HepG2 (cell line): Measurements from ENCODE around the gene SNAP29. TPM values are rescaled to one million over a fixed set of nuclear protein-coding genes. Genes with fewer than 3 reads are reported as not detected.

Source experiments
- ATAC-seq: fragments of 200-7000 bp; cut with Tn5 transposase; 3 replicates; pipeline ENCODE4 v1.9.1; 2020; ENCODE audit warnings: mild to moderate bottlenecking, moderate library complexity
- BruUV-seq: library from RNA; stranded (reverse); fragments of 400-500 nt; replicated peaks from 2 replicates; lab custom pipeline; 2021; lab: Mats Ljungman, UMichigan
- CTCF ChIA-PET: fragments of 300-600 bp; formaldehyde crosslinking; extraction: SDS; loops from one replicate; lab custom pipeline; 2021; ENCODE audit warnings: low total read pairs, inconsistent platforms, low intra/inter-chr PET ratio; lab: Yijun Ruan, JAX
- POLR2A ChIA-PET: fragments of 350-600 bp; sonication (Branson Sonifier 250); formaldehyde crosslinking; loops from one replicate; lab custom pipeline; 2020; ENCODE audit warnings: antibody characterized with exemption, inconsistent platforms; lab: Yijun Ruan, JAX
- DNase-seq: peaks from one replicate; pipeline ENCODE4 v3.0.0-alpha.2; 2015; ENCODE audit warnings: low spot score
- FAIRE-seq: peaks from 3 replicates; lab custom pipeline; 2011; peaks lifted over from hg19 to GRCh38; lab: Jason Lieb, UNC
- H2AFZ ChIP-seq: one replicate; pipeline ENCODE4 v1.6.1; 2011; ENCODE audit warnings: low read length, inconsistent platforms
- H3K27ac ChIP-seq: fragments of 300-600 bp; 3 replicates; pipeline ENCODE4 v1.8.0; 2011; ENCODE audit warnings: mixed run types, mild to moderate bottlenecking, mixed read lengths, low read length, inconsistent platforms; ENCODE audit not compliant: insufficient read depth; ENCODE audit errors: extremely low read length
- H3K27me3 ChIP-seq, 2 experiments: fragments of 200-600 bp in 1 of 2; 2 replicates in 1 of 2; 3 replicates in 1 of 2; pipeline versions ENCODE4 v1.6.0 to v1.8.0; 2011; ENCODE audit warnings: low read length in 2 of 2, mild to moderate bottlenecking in 2 of 2, moderate library complexity in 2 of 2, inconsistent platforms in 1 of 2; ENCODE audit not compliant: insufficient read depth in 2 of 2, control insufficient read depth in 1 of 2
- H3K36me3 ChIP-seq, 2 experiments: fragments of 200-600 bp in 1 of 2; replicated peaks in 1 of 2; 2 replicates in 1 of 2; 3 replicates in 1 of 2; pipeline versions ENCODE4 v1.5.1 to v1.8.0; 2011; ENCODE audit warnings: low read length in 2 of 2, inconsistent platforms in 1 of 2; ENCODE audit not compliant: insufficient read depth in 2 of 2, control insufficient read depth in 1 of 2
- H3K4me1 ChIP-seq: 2 replicates; pipeline ENCODE4 v1.5.1; 2012; ENCODE audit warnings: low read length, inconsistent platforms; ENCODE audit not compliant: insufficient read depth
- H3K4me2 ChIP-seq: 2 replicates; pipeline ENCODE4 v1.6.0; 2011; ENCODE audit warnings: low read depth, low read length, inconsistent platforms
- H3K4me3 ChIP-seq, 3 experiments: fragments of 200-600 bp in 1 of 3; sonication (generic), shearing (Covaris generic) in 1 of 3; replicated peaks in 1 of 3; 2 replicates each; pipeline ENCODE4 v1.5.1; 2011 to 2016; ENCODE audit warnings: low read length in 3 of 3, inconsistent platforms in 2 of 3, low read depth in 2 of 3, mild to moderate bottlenecking in 2 of 3, control low read depth in 1 of 3, mixed read lengths in 1 of 3; ENCODE audit not compliant: insufficient read depth in 1 of 3
- H3K79me2 ChIP-seq: one replicate; pipeline ENCODE4 v1.6.1; 2011; ENCODE audit warnings: low read length, inconsistent platforms; ENCODE audit not compliant: insufficient read depth
- H3K9ac ChIP-seq: 2 replicates; pipeline ENCODE4 v1.6.0; 2011; ENCODE audit warnings: mild to moderate bottlenecking, low read depth, low read length, inconsistent platforms; ENCODE audit not compliant: insufficient read depth
- H3K9me3 ChIP-seq: 2 replicates; pipeline ENCODE4 v1.5.1; 2012; ENCODE audit warnings: mild to moderate bottlenecking, low read length
- H4K20me1 ChIP-seq: 2 replicates; pipeline ENCODE4 v1.6.0; 2011; ENCODE audit warnings: inconsistent platforms, mild to moderate bottlenecking, low read length, moderate library complexity; ENCODE audit not compliant: insufficient read depth
- CREM ChIP-seq, 2 experiments: sonication (generic) in 1 of 2; formaldehyde crosslinking in 1 of 2; IDR thresholded peaks; 2 replicates each; pipeline versions ENCODE4 v1.4.0 to v1.6.1; 2016 to 2020; ENCODE audit warnings: antibody characterized with exemption in 1 of 2, mild to moderate bottlenecking in 1 of 2, missing genetic modification reagents in 1 of 2
- FOXK1 ChIP-seq: sonication (generic); formaldehyde crosslinking; IDR thresholded peaks from 2 replicates; pipeline ENCODE4 v1.4.0; 2020; ENCODE audit warnings: low read depth, missing genetic modification reagents, borderline replicate concordance
- MAFF ChIP-seq: IDR thresholded peaks from 2 replicates; pipeline ENCODE4 v1.6.1; 2011; ENCODE audit warnings: low read depth, low read length, improper control_type of control experiment
- MAFK ChIP-seq, 2 experiments: IDR thresholded peaks in 1 of 2; conservative IDR thresholded peaks in 1 of 2; 2 replicates each; pipeline ENCODE4 v1.6.1; 2011; ENCODE audit warnings: improper control_type of control experiment in 2 of 2, low read length in 2 of 2
- MAX ChIP-seq: IDR thresholded peaks from 2 replicates; pipeline ENCODE4 v1.6.1; 2012; ENCODE audit warnings: inconsistent platforms
- SRY ChIP-seq: sonication (generic); formaldehyde crosslinking; IDR thresholded peaks from 2 replicates; pipeline ENCODE4 v1.8.0; 2022; ENCODE audit warnings: mild to moderate bottlenecking, missing genetic modification reagents
- ZBED4 ChIP-seq: sonication (generic); formaldehyde crosslinking; IDR thresholded peaks from 2 replicates; pipeline ENCODE4 v1.4.0; 2020; ENCODE audit warnings: missing genetic modification reagents, borderline replicate concordance
- WGBS: methylation state at CpG from one replicate; pipeline ENCODE4 v1.1.6; 2017; ENCODE audit warnings: low lambda C conversion rate; 5-methylcytosine and 5-hydroxymethylcytosine counted together
- in situ Hi-C: cut with HindIII; loops from 2 replicates; pipeline ENCODE4 v1.10.0; 2017; ENCODE audit warnings: low pct_unique_long_range_greater_than_20kb; ENCODE audit not compliant: extremely low pct_ligation_motif_present
- intact Hi-C: fragments of 100-400 bp; cut with micrococcal nuclease; formaldehyde crosslinking; loops from one replicate; pipeline ENCODE4 v1.10.0; 2022; ENCODE audit not compliant: unreplicated experiment
- polyA plus RNA-seq, 8 experiments: library from polyadenylated mRNA; depleted of rRNA in 3 of 8; stranded (reverse) in 7 of 8; unstranded in 1 of 8; fragments of >200 nt; fragmentation: Illumina TruSeq in 4 of 8; extraction: Trizol in 4 of 8; gene quantifications; 2 replicates each; pipeline versions ENCODE4 v1.2.1 to v1.2.3, GENCODE V29; 2011 to 2016; ENCODE audit warnings: low read depth in 4 of 8, missing spikeins in 1 of 8, mixed read lengths in 1 of 8; ENCODE audit not compliant: insufficient read depth in 1 of 8
- total RNA-seq, 5 experiments: library from RNA; depleted of rRNA; stranded (reverse); fragments of >200 nt; fragmentation: Illumina TruSeq; extraction: Trizol; gene quantifications; 2 replicates each; pipeline ENCODE4 v1.2.3, GENCODE V29; 2016; ENCODE audit warnings: low read depth in 1 of 5
- TF ChIP-seq, protein P1 (sequence below): sonication (generic); formaldehyde crosslinking; IDR thresholded peaks from 2 replicates; pipeline ENCODE4 v1.4.0; 2020; ENCODE audit warnings: missing genetic modification reagents

SNAP29 gene
- total and polyA plus RNA-seq, 2 of the 13 experiments (the other 11 are each of a cell fraction or from before 2014, with no cell fraction given) = 12.3 to 30.7 TPM

GRCh38 chr22:20889025-20889704, 30.4 kb downstream of the SNAP29 start:
- Histone ChIP-seq H4K20me1 (no peaks in the 10 kb centered on the region), H3K4me2 (no peak overlapping the region), H3K27me3 (no peaks in the 10 kb centered on the region), H3K9ac (no peak overlapping the region), H2AFZ (no peak overlapping the region), H3K4me1 (peaks cover 17% of the 10 kb centered on the region), H3K36me3 (peaks cover 4 to 30% of the 10 kb centered on the region in 2 experiments), H3K79me2 (no peaks in the 10 kb centered on the region), H3K4me3 (no peak overlapping the region), H3K27ac (no peak overlapping the region), H3K9me3 (no peaks in the 10 kb centered on the region)
- TF ChIP-seq MAX (no peak), MAFK (conservative IDR thresholded peaks at IDR 0.05 in 1 of 2, IDR thresholded peaks at IDR 0.05 in 1 of 2; ENCODE audit: low read length in 2 of 2) (peak; percentile 68 to 80), ZBED4 (CRISPR knock-in tag) (no peak), CREM (IDR thresholded peaks at IDR 0.05) (no peak), CREM (CRISPR knock-in tag; IDR thresholded peaks at IDR 0.05) (no peak), SRY (CRISPR knock-in tag) (no peak), FOXK1 (CRISPR knock-in tag) (no peak), MAFF (peak; percentile 73)
- TF ChIP-seq, protein P1, sequence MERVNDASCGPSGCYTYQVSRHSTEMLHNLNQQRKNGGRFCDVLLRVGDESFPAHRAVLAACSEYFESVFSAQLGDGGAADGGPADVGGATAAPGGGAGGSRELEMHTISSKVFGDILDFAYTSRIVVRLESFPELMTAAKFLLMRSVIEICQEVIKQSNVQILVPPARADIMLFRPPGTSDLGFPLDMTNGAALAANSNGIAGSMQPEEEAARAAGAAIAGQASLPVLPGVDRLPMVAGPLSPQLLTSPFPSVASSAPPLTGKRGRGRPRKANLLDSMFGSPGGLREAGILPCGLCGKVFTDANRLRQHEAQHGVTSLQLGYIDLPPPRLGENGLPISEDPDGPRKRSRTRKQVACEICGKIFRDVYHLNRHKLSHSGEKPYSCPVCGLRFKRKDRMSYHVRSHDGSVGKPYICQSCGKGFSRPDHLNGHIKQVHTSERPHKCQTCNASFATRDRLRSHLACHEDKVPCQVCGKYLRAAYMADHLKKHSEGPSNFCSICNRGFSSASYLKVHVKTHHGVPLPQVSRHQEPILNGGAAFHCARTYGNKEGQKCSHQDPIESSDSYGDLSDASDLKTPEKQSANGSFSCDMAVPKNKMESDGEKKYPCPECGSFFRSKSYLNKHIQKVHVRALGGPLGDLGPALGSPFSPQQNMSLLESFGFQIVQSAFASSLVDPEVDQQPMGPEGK (CRISPR knock-in tag) = no peak
- ChIA-PET POLR2A (no interaction called here), CTCF (no interaction called here)
- WGBS = 91% methylated on average over 6 of the region's 6 CpGs
- in situ Hi-C loops (no loop called here), intact Hi-C loops (loop anchor here (5.0 kb wide), 1 partner anchor 73 kb away; no protein-coding TSS in a partner anchor)
- DNase-seq (no peak), FAIRE-seq (no peak), ATAC-seq (no peak)
- BruUV-seq = no TSS peak
